NOMO-1 treated with dmso at 0.1 percent for 144 hours (cell line): ENCODE results near the gene DSE.
"Not testable (repeated sequence)": the region's sequence is repeated elsewhere in the genome, so short reads cannot be mapped to it uniquely, and the experiment has no call there.

Source experiments
- DNase-seq: peaks from one replicate; lab custom pipeline; 2025; ENCODE audit not compliant: unreplicated experiment; lab: John Stamatoyannopoulos, UW

The DSE gene

DNA sequence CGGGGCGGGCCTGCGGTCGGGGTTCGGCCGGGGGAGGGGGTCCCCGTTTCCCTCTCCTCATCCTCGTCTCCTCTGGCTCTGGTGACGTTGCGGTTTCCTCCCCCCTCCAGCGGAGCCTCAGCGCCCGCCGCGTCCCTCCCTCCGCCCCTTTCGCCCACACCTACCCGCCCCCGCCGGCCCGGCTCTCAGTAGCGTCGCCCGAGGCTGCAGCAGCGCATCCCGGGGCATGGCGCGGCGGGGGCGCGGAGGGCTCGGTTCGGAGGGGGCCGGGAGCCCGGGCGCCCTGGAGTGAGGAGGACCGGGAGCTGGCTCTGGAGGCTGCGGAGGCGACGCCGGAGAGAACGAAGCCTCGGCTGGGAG lies at the start of gene DSE:
Gene DSE, plus strand, starts transcription at position 188 of the 360 bp plus-strand sequence. CDS start 28,304 bp downstream, outside the sequence.
- DNase-seq: no peak

DNA sequence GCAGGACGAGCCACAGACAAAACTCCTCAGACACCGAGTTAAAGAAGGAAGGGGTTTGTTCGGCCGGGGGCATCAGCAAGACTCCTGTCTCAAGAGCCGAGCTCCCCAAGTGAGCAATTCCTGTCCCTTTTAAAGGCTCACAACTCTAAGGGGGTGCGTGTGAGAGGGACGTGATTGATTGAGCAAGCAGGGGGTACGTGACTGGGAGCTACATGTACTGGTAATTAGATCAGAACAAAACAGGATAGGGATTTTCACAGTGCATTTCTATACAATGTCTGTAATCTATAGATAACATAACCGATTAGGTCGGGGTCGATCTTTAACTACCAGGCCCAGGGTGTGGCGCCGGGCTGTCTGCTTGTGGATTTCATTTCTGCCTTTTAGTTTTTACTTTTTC lies 48.8 kb upstream of the DSE start:
- not testable (repeated sequence) for DNase-seq

DNA sequence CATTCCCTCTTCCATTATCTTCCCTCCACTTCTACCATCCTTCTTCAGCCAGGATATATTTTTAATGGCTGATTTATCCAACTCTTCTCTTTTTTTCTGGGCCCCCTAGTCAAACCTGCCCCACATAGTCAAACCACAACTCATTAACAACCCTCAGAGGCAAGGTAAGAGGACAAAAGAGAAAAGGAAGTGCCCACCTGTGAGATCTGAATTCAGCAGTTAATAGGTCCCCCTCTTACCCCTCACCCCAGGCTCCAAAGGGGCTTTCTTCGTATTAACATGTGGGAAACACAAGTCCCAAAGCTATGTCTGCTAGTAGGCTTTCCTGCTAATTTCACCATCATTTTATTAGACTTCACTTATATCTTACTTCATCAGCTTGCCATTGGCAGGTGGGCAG lies 46.9 kb upstream of the DSE start:
- no peak for DNase-seq

DNA sequence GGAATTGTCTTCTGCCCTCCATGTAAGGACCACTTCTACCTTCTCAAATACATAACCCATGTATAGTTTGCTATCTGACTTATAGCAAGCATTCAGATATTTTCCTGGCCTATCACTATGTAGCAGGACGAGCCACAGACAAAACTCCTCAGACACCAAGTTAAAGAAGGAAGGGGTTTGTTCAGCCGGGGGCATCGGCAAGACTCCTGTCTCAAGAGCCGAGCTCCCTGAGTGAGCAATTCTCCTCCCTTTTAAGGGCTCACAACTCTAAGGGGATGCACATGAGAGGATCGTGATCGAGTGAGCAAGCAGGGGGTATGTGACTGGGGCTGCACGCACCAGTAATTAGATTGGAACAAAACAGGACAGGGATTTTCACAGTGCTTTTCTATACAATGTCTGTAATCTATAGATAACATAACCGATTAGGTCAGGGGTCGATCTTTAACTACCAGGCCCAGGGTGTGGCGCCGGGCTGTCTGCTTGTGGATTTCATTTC lies 45.1 kb upstream of the DSE start:
- DNase-seq: not testable (repeated sequence)

DNA sequence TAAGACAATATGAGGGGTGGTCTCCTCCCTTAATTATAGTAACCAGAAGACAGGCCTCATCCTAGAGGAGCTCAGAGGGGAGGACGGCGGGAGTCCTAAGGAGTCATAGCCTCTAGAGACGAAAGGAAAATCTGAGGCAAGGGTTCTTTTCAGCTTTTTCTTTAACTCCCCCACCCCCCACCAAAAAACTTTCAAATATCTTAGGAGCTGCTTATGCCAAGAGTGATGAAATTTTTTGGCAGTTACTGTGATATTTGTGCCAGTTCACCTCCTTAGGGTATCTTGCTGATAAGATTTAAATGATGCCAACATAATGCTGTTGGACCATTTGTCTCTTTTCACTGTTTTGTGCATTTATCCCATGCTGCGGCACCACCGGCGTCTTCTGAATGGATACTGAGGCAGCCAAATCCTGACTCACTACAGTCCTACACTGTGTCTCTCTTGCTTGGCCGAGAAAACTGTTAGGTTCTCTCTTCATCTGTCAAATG lies 44.5 kb upstream of the DSE start:
- no peak for DNase-seq

DNA sequence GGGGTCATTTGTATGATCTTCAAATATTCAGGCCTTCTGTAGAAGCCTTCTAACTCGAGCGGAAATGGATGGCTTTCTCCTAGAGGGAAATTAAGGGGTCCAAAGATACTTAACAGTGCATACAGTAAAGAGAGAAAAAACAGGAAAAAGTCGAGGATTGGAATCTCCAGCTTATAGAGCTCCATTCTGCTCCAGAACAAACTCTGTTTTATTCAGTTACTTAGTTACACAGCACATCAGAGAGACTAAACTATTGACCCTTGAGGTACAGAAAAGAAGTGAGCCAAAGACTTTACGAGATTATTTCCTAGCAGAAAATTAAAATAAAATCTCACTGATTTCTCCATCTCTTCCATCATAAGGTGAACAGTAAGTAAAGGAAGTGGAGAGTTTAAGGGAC lies 43.8 kb upstream of the DSE start:
- DNase-seq: no peak

DNA sequence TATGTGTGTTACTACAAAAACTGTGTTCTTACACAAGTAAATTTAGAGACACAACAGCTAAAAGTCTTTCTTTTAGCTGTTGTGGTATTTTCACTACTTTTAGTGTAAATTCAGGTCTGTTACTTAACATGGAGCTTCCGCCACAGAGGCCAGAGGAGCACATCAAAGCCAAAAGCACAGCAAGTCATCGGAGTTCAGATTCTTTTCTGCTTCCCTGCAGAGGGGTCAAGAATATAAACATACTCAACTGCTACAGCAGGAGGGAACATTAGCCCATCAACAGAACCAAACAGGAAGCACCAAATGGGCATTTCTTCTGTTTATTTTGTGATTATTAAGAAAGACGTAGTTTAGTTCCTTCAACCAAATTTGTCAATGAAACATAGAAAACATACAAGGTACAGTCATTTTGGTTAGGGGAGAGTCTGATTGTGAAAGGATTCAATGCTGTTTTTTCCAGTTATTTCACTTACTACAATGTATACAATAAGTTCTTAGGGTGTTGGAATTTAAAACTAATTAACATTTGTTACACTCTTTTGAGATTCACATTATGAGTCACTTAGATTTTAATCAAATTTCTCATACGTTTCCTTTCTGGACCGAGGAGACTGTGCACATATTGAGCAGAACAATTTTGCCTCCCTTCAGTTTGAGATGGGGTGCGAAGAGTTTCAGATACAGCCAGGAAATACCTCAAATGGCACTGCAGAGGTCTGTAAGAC lies 42.8 kb upstream of the DSE start:
- no peak for DNase-seq

DNA sequence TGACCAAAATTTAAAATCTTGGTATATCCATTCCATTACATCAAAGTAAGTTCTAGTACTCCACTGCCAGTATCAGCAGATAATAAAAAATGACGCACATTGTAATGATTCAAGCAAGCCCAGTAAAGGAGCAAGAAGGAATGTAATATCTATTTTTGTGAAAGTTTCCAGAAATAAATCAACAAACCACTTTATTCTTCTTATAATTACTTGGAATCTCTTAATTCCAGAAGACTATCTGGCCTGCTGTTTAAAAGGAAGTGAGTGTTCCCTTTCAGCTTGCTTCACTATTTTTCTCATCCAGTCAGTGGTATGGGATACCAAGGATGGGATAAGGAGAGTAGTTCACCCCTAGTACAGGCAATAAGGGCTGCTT lies 42.2 kb upstream of the DSE start:
- no peak for DNase-seq

DNA sequence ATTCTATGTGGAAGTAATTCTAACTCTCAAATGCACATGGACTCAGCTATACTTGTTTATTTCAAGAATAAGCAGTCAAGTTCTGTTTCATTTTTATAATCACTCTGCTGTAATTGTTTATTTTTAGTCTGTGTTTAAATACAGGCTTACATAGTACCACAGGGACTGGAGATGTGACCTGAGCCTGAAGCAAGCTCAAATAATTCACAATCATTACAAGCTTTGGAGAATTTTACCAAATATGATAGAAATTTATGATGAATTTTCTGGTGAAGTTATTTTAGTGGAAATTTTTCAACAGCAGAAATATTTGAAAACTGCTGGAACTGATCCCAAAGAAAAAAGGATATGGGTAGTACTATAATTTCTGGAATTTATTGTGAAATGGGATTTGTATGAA lies 41.6 kb upstream of the DSE start:
- no peak for DNase-seq

DNA sequence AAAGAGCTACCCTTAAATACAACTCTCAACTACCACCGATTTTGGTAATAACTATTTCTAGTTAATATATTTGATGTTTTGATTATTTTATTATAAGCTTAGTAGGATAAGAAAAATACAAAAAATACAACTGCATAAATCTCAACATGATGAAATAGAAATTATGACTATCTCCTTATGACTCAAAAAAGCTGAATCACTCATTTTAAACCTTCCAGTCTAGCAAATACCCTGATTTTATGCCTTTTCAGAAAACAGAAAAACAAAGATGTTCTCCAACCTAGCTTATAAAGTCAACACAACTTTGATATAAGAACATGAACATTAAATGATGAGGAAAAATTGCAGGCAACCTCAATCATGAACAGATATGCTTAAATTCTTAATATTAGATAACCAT lies 40.2 kb upstream of the DSE start:
- no peak for DNase-seq

DNA sequence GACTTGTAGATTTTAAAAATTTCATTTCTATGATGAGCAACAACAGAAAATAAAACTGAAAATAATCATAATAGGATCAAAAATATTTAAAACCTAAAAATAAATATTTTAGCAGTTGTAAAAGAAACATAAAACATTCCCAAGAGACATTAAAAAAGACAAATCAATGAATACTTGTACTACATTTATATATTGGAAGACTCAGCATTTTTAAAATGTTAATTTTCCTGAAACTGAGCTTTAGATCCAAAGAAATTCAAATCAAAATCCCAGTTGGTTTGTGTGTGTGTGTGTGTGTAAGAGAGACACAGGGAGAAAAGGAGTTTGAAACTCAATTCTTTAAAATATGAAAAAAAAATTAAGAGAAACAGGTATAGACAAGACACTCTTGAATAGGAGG lies 38.7 kb upstream of the DSE start:
- DNase-seq: no peak

DNA sequence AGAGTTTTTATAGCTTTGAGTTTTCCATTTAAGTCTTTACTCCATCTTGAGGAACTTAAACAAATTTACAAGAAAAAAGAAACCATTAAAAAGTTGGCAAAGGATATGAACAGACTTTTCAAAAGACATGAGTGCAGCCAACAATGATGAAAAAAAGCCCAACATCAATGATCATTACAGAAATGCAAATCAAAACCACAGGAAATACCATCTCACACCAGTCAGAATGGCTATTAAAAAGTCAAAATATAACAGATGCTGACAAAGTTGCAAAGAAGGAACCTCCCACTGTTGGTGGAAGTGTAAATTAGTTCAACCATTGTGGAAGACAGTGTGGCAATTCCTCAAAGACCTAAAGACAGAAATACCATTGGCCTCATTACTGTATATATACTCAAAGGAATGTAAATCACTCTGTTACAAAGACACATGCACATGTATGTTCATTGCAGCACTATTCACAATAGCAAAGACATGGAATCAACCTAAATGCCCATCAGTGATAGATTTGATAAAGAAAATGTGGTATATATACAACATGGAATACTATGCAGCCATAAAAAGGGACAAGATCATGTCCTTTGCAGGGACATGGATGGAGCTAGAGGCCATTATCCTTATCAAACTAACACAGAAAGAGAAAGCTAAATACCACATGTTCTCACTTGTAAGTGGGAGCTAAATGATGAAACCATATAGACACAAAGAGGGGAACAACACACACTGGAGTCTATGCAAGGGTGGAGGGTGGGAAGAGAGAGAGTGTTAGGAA lies 35.9 kb upstream of the DSE start:
- DNase-seq: not testable (repeated sequence)

DNA sequence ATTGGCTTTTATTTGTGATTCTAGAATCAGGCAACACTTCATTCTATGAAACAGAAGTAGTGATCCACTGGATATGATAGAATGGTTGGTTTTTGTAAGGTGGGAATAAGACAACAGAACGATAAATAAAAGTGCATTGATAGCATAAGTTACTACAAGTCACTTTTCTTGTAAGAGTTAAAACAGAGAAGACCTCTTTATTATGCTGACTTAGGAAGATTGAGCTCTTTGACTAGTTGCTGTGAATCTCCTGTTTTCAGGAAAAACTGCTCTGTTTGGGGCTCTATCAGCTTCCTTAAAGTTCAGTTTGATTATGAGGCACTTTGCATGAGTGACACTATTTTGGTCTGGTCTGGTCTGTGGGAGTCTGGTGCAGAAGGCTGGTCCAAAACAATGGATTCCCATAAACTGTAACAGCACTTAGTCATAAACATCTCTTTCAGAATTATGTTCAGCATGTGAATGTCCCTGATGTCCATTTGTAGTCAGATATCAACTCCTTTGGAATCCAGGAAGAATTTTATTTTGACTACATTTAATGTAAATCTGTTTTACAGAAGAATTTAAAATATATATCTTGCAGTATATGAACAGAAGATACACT lies 35.0 kb upstream of the DSE start:
- DNase-seq: no peak

DNA sequence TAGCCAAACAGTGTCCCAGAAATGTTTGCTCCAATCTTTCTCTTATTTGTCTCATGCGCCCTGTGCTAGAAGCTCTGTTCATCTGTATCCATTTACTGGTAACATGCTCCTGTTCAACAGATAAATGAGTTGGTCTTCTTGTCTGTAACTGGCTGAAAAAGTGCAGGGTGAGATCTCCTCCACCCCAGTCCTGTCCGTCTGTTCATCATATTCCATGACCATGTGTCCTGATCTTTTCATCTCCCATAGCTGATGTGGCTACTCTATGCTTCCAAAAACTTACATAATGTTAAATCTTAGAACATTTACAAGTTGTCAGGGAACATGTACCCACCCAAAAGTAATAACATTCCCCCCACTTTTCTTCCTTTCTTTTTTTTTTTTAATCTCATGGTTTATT lies 31.8 kb upstream of the DSE start:
- DNase-seq: no peak

DNA sequence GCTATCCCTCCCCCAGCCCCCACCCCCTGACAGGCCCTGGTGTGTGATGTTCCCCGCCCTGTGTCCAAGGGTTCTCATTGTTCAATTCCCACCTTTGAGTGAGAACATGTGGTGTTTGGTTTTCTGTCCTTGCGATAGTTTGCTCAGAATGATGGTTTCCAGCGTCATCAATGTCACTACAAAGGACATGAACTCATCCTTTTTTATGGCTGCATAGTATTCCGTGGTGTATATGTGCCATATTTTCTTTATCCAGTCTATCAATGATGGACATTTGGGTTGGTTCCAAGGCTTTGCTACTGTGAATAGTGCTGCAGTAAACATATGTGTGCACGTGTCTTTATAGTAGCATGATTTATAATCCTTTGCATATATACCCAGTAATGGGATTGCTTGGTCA lies 30.1 kb upstream of the DSE start:
- DNase-seq: not testable (repeated sequence)

DNA sequence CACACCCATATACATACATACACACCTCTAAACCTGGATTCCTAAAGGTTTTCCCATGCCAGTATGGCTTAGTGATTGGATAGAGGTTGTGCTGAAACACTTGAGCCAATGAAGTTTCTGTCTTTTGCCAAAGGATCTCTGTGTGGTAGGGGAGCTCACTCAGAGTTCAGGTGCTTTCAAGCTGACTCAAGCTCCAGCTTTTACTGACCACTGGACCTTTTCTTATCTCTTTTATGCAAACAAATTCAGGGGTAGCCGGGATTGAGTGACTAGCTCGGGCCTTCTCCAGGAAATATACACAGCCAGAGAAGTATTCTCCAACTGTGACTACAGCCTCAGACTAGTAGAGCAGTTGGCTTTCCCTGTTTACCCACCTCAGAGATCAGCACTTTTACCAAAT lies 21.5 kb upstream of the DSE start:
- no peak for DNase-seq

DNA sequence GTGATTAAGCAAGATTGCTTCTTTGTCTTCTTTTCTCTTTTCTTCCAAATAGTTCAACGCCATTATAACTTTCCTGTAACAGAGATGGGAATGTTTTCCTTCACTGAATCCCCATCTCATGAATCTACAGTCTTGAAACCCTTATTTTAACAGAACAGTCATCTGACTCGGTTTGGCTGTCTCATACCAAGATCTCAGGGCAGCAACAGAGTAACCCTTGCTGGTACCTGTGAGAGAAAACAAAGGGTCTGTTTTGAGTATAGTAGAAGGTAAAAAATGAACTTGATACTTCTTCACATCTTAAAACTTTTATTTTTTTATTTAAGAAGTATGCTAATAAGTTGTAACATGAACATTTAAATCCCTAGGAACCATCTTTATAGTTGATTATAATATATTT lies 19.6 kb upstream of the DSE start:
- DNase-seq: no peak

DNA sequence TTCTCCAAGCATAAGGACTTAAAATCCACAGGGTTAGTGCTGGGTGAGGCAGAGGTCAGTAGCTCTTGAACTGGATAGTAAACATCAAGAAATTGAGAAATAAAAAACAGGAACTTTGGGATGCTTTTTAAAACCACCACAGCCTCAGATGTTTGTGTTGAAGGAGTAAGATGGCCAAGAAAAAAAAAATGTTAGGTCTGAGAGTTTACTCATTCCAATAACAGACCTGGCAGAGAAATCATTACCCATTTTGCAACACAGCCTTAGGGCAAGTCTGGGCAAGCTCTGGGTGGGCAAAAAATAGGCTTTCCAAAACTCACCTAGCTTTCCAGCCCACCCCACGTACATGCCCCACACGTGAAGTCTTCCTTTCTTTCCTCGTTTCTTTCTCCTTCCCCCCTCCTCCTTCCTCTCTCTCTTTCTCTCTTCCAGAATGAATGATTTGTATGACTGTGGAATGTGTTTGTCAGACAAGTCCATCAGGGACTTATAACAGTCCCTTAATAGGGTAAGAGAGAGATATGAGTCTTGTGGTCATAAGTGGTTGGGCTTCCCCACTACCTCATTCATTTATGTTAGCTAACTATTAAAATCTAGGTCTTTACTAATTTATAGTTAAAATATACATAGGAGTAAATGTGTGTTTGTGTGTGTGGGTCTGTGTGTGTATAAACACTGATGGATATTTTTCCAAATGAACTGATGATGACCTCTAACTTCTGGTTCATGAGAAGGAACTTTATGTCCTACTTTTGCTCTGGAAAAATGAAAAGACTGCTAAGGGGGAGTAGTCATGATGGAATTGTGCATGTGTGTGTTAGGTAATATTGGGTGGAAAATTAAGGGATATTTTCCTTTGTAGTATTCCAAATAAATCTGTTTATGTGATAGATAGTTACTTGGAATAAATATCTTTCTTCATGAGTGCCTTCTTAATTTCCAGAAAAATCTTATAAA lies 18.0 kb upstream of the DSE start:
- no peak for DNase-seq

DNA sequence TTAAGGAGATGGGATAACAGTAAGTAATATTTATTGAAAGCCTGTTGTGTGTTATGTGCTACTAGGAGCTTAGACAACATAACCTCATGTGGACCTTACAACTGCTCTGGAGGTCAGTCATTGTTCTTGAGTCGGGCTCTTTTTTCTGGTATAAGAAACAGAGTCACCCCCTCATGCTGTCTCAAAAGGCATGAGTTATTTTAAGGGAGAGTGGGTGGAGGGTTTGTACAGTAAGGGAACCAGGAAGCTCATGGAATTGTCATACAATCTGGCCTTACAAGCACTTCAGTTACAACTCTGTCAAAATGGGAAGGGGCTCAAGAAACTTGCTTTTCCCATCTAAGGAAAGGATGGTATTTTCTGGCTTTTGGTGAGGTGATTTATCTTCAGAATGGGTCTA lies 16.5 kb upstream of the DSE start:
- no peak for DNase-seq

DNA sequence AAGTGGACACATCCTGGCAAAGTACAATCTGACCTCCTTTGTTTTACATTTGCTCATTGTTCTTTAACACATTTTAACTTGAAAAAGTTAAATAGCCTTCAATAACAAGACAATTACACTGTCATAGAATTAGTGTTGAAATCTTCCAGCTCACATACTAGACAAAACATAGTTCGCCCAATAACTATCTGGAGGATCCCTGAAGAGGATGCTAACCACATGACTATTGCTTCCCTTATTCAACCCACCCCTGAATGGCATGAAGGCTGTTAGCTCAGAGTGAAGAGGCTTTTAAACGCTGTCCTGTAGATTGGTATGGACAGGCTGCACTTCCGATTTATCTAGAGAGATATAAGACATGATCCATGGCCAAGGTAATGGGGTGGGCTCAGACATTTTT lies 15.0 kb upstream of the DSE start:
- no peak for DNase-seq

DNA sequence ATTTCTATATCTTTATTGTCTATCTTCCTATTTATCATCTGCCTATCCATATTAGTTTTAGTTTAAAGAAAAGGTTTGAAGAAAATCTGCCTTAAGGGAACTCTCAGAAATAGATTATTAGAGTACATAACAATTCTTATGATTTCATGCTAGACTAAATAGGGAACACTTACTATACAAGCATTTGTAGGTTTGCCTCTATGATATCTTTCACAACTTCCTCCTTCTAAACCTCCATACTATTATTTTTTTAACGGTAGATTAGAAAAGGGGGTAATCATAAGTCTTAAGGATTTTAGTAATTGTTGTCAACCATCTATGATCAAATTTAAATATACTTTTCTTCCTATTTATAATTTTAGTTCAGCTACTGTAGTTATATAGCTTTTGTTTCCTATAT lies 11.6 kb upstream of the DSE start:
- no peak for DNase-seq
